Esophagus squamous epithelium (tissue), 5 donors: ENCODE measurements around the gene CDK5RAP3. TPM values are rescaled to one million over a fixed set of nuclear protein-coding genes. Genes with fewer than 3 reads are reported as not detected.
A peak's percentile ranks its signal among the peaks of the same experiment; 100 is the strongest.
"Not testable (repeated sequence)": the region's sequence is repeated elsewhere in the genome, so short reads cannot be mapped to it uniquely, and the experiment has no call there.

ENCODE experiments used
- DNase-seq: peaks from one replicate; lab custom pipeline; 2025; lab: John Stamatoyannopoulos, UW
- H3K27ac ChIP-seq, 4 donors: fragments of 200-600 bp; sonication (generic); one replicate each; pipeline ENCODE4 v1.5.1; 2016 to 2019; ENCODE audit warnings: mild to moderate bottlenecking in 1 of 4
- H3K27me3 ChIP-seq, 4 donors: fragments of 200-600 bp; sonication (generic); 1 replicate in 3 of 4; 2 replicates in 1 of 4; pipeline versions ENCODE4 v1.5.1 to v1.6.0; 2017 to 2021; ENCODE audit warnings: antibody characterized with exemption in 1 of 4
- H3K36me3 ChIP-seq, 3 donors: fragments of 200-600 bp; sonication (generic); one replicate each; pipeline ENCODE4 v1.5.1; 2016 to 2019
- H3K4me1 ChIP-seq, 3 donors: fragments of 200-600 bp; sonication (generic); one replicate each; pipeline ENCODE4 v1.5.1; 2017 to 2019
- H3K4me3 ChIP-seq, 4 donors: fragments of 200-600 bp; sonication (generic); 1 replicate in 3 of 4; 2 replicates in 1 of 4; pipeline ENCODE4 v1.5.1; 2016 to 2019; ENCODE audit warnings: mild to moderate bottlenecking in 2 of 4, moderate library complexity in 1 of 4
- H3K9me3 ChIP-seq, 3 donors: fragments of 200-600 bp; sonication (generic); one replicate each; pipeline ENCODE4 v1.5.1; 2016 to 2019
- POLR2A ChIP-seq, 4 donors: fragments of 450-650 bp; IDR thresholded peaks; one replicate each; pipeline ENCODE4 v1.6.1; 2017; ENCODE audit warnings: antibody characterized with exemption in 4 of 4, mild to moderate bottlenecking in 4 of 4, moderate library complexity in 3 of 4
- WGBS, 2 donors: methylation state at CpG; one replicate each; pipeline ENCODE4 v1.1.5; 2018; 5-methylcytosine and 5-hydroxymethylcytosine counted together
- intact Hi-C: fragments of 100-400 bp; cut with DNase I; formaldehyde crosslinking; loops from one replicate; pipeline ENCODE4 v1.15.0; 2022
- total RNA-seq, 4 donors: library from RNA; depleted of rRNA; stranded (reverse); fragments of >200 nt; gene quantifications; one replicate each; pipeline ENCODE4 v1.1.0, GENCODE V29; 2016
- TF ChIP-seq, protein P1 (sequence below), 6 experiments: fragments of 450-650 bp in 4 of 6; fragments of 200-600 bp in 2 of 6; sonication (generic) in 2 of 6; IDR thresholded peaks; one replicate each; pipeline ENCODE4 v1.5.1; 2016 to 2019; ENCODE audit warnings: antibody characterized with exemption in 6 of 6, mild to moderate bottlenecking in 4 of 6, moderate library complexity in 4 of 6
- donor health status: DM: yes; HTN: yes; CAD: no.

Gene CDK5RAP3
- total RNA-seq, 4 donors from 2014 or later, result 60.1 to 141 (median 66.0) TPM

DNA sequence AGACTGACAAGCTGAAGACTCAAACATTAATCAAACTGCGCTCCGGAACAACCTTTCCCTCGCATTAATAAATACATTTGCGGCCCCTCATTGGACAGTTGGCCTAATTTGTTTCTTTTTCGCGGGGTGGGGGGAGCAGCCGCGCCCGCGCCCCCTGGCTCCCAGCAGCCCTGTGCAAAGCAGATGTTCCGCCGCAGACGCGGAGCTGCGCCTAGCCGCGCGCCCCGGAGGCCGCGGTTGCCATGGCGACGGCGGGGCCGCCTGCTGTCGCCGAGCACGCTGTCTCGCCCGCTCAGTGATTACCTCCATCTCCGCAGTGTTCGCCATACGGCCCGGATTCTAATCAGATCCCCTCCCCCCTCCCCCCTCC is 41.2 kb downstream of the CDK5RAP3 start:
- no peak for DNase-seq
- Histone ChIP-seq H3K4me3 (peak overlapping the region in 3 of 4 donors; percentile 19 to 58 (median 38)), H3K27ac (no peak overlapping the region), H3K27me3 (peaks cover 0 to 85% (median 7%) of the 10 kb centered on the region in 4 donors), H3K9me3 (no peaks in the 10 kb centered on the region), H3K36me3 (no peaks in the 10 kb centered on the region), H3K4me1 (peaks cover 9 to 15% (median 10%) of the 10 kb centered on the region in 3 donors)
- TF ChIP-seq, protein P1, sequence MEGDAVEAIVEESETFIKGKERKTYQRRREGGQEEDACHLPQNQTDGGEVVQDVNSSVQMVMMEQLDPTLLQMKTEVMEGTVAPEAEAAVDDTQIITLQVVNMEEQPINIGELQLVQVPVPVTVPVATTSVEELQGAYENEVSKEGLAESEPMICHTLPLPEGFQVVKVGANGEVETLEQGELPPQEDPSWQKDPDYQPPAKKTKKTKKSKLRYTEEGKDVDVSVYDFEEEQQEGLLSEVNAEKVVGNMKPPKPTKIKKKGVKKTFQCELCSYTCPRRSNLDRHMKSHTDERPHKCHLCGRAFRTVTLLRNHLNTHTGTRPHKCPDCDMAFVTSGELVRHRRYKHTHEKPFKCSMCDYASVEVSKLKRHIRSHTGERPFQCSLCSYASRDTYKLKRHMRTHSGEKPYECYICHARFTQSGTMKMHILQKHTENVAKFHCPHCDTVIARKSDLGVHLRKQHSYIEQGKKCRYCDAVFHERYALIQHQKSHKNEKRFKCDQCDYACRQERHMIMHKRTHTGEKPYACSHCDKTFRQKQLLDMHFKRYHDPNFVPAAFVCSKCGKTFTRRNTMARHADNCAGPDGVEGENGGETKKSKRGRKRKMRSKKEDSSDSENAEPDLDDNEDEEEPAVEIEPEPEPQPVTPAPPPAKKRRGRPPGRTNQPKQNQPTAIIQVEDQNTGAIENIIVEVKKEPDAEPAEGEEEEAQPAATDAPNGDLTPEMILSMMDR (IDR thresholded peaks at IDR 0.05), result no peak
- no peak for TF ChIP-seq POLR2A (IDR thresholded peaks at IDR 0.05)
- 0% methylated on average over 4 of the region's 34 CpGs for WGBS, 2 donors
- intact Hi-C loops, result loop anchor here (10.0 kb wide), 1 partner anchor 57 kb away; the partner anchor contains the start of gene PRR15L

DNA sequence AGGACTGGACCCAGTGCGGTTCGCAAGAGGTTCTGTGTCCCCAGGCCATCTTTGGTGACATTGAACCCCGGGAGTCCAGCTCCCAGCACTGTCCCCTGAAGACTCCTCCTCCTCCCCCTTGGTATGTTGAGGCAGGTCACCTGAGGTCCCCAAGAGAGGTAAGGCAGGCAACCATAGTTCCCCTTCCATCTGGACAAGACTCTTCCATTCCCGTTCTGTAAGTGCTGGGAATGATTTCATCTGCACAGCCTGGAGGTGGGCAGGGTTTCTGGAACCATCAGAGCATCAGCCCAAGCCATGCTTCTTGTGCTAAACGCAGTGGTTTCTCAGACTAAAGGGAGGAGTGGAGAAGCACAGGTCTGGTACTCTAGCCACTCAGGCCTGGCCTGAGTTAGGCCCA is 41.7 kb downstream of the CDK5RAP3 start:
- intact Hi-C loops, result loop anchor here (10.0 kb wide), 1 partner anchor 58 kb away; the partner anchor contains the start of gene PRR15L
- H3K4me3 ChIP-seq, result peak overlapping the region in 1 of 4 donors; percentile 58

DNA sequence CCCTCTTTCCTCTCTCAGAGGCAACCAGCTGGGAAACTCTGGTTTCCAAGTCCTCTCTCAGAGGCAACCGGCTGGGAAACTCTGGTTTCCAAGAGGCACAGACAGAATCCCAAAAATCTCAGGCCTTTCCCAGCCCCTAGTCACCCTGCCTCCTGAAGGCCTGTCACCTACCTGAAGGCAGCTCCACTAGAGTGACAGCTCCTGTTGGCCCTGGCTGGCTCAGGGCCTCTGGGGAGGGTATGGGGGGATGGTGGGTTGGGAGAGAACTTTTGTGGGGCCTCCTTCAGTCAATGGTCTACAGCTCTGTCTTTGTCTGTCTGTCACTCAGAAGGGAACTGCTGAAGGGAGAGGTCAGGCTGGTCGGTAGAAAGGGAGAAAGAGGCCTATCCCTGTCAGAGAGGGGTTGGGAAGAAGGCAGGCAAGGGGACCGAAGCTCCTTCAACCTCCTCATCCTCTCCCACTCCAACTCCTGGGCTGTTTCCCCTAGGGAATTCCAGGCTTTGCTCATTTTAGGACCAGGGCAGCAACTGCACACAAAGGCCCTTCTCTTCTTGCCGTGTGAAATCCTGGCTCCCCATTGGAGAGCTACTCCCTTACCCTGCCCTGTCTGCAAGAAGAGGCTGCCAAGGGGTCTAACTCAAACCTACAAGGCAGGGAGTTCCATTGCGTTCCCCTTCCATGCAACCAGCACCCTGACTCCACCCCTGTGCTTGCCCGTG is 43.1 kb downstream of the CDK5RAP3 start:
- DNase-seq, result no peak
- WGBS, 2 donors, result 76 to 82% methylated on average over 5 to 6 of the region's 6 CpGs
- TF ChIP-seq, protein P1 (IDR thresholded peaks at IDR 0.05), result no peak
- no peak for TF ChIP-seq POLR2A (IDR thresholded peaks at IDR 0.05)
- Histone ChIP-seq H3K27ac (no peak overlapping the region), H3K36me3 (no peaks in the 10 kb centered on the region), H3K27me3 (peaks cover 0 to 73% (median 7%) of the 10 kb centered on the region in 4 donors), H3K4me1 (peaks cover 9 to 15% (median 10%) of the 10 kb centered on the region in 3 donors), H3K4me3 (no peak overlapping the region), H3K9me3 (no peaks in the 10 kb centered on the region)
- intact Hi-C loops, result loop anchor here (10.0 kb wide), 1 partner anchor 59 kb away; the partner anchor contains the start of gene PRR15L

More for the DNA sequence above, 41.7 kb downstream of the CDK5RAP3 start:
- Histone ChIP-seq H3K4me1 (peaks cover 9 to 15% (median 10%) of the 10 kb centered on the region in 3 donors), H3K36me3 (no peaks in the 10 kb centered on the region), H3K9me3 (no peaks in the 10 kb centered on the region), H3K27ac (no peak overlapping the region), H3K27me3 (peaks cover 0 to 80% (median 7%) of the 10 kb centered on the region in 4 donors)
- no peak for DNase-seq
- no peak for TF ChIP-seq POLR2A (IDR thresholded peaks at IDR 0.05)
- TF ChIP-seq, protein P1 (IDR thresholded peaks at IDR 0.05), result no peak
- WGBS, 2 donors, result no CpG with 5 or more reads among the region's 5 CpGs

DNA sequence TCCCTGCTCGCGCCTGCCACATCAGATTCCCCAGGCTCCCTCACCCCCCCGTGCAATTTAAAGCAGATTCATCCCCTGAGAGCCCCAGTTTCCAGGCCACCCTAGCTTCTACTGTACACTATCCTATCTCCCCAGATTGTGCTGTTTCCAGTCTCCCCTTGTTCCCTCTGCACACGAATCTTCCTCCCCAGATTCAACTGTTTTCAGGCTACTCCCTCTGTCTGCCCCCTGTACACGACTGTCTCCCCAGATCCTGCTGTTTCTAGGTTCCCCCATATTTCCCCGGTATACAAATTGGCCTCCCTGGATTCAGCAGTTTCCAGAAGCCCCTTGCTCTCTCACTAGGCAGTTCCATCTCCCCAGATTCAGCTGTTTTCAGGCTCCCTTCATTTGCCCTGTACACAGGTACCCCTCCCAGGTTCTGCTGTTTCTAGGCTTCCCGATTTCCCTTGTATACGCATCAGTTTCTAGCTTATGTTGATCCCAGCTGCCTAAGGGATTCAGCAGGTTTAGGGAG is 43.7 kb downstream of the CDK5RAP3 start:
- DNase-seq, result no peak
- Histone ChIP-seq H3K36me3 (no peaks in the 10 kb centered on the region), H3K9me3 (no peaks in the 10 kb centered on the region), H3K4me1 (peaks cover 9 to 15% (median 10%) of the 10 kb centered on the region in 3 donors), H3K27ac (no peak overlapping the region), H3K27me3 (peaks cover 0 to 73% (median 7%) of the 10 kb centered on the region in 4 donors), H3K4me3 (no peak overlapping the region)
- WGBS, 2 donors, result 68 to 73% methylated on average over 7 to 8 of the region's 8 CpGs
- intact Hi-C loops, result loop anchor here (10.0 kb wide), 1 partner anchor 60 kb away; the partner anchor contains the start of gene PRR15L
- TF ChIP-seq POLR2A (IDR thresholded peaks at IDR 0.05), result no peak
- TF ChIP-seq, protein P1 (IDR thresholded peaks at IDR 0.05), result no peak

DNA sequence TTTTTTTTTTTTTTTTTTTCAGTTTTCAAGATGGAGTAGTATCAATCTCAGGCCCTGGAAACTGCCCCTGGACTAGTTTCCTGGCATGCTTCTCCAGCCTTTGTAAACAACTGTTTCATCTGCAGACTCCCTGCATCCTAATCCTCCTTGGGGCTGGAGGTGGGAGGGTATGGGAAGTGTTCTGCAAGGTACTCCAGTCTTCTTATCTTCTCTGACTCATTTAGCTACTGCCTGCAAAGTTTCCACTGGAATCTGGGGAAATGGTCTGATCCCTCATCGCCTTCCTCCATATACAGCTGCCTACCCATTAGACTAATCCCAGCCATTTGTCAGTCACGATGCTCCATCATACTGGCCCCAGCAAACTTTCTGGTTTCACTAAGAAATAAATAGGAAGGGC is 45.2 kb downstream of the CDK5RAP3 start:
- Histone ChIP-seq H3K27me3 (peaks cover 0 to 68% (median 2%) of the 10 kb centered on the region in 4 donors), H3K36me3 (no peaks in the 10 kb centered on the region), H3K27ac (no peak overlapping the region), H3K9me3 (no peaks in the 10 kb centered on the region), H3K4me3 (no peak overlapping the region), H3K4me1 (peaks cover 9 to 15% (median 10%) of the 10 kb centered on the region in 3 donors)
- WGBS, 2 donors, result 80 to 86% methylated on average over 2 of the region's 2 CpGs
- no peak for DNase-seq
- intact Hi-C loops, result loop anchor here (10.0 kb wide), 1 partner anchor 61 kb away; the partner anchor contains the start of gene PRR15L
- no peak for TF ChIP-seq POLR2A (IDR thresholded peaks at IDR 0.05)
- TF ChIP-seq, protein P1 (IDR thresholded peaks at IDR 0.05), result no peak

DNA sequence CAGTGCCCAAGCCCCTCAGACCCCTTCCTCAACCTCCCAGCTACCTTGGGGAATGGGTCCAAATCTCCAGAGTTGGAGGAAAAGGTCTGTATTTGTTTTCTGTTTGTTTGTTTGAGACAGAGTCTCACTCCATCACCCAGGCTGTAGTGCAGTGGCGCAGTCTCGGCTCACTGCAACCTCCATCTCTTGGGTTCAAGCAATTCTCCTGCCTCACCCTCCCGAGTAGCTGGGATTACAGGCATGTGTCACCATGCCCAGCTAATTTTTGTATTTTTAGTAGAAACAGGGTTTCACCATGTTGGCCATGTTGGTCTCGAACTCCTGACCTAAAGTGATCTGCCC is 46.9 kb downstream of the CDK5RAP3 start:
- intact Hi-C loops, result loop anchor here (10.0 kb wide), 1 partner anchor 63 kb away; the partner anchor contains the start of gene PRR15L

More for the DNA sequence above, 46.9 kb downstream of the CDK5RAP3 start:
- not testable (repeated sequence) for H3K4me1 ChIP-seq, H3K9me3 ChIP-seq, H3K4me3 ChIP-seq, H3K27ac ChIP-seq, H3K36me3 ChIP-seq, DNase-seq
- 84 to 89% methylated on average over 4 of the region's 4 CpGs for WGBS, 2 donors
- peaks cover 0 to 63% (median 0%) of the 10 kb centered on the region in 4 donors for H3K27me3 ChIP-seq
